ENCODE data around the gene TMCC2.

TMCC2 gene

GRCh38 chr1:205241366-205242030 lies 13.8 kb downstream of the TMCC2 start:
- no peak for DNase-seq

DNA sequence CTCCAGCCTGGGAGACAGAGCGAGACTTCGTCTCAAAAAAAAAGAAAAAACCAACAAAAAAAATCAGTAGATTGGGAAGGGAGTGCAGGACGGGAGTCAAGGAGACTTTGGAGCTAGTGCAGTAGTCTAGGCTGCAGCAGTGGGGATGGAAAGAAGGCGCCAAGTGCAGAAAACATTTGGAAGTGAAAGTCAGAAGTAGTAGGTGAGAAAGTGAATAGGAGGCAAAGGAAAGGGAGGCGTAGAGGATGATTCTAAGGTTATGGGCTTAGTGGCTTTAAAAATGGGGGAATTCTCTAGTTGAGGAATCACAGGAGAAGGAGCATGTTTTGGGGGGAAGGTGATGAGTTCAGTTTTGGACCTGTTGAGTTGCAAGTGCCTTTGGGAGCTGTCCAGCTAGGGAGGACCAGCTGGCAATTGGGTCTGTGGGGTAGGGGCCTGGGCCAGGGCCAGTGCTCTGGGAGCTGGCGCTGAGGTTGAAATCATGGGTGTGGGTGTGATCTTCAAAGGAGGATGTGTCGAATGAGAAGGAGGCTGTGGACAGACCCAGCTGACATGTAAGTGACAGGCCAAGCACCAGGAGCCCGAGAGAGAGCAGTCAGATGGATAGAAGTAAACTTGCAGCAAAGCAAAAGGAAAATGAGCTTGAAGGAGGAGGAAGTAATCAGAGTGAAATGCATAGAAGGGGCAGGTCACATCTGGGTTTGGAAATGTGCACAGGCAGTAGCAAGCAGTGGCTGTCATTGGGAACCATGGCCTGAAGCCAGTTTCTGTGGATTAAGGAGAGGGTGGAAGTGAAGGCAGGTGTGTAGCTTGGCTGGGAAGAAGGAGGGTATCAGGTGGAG lies 15.8 kb downstream of the TMCC2 start:
- no peak for DNase-seq

DNA sequence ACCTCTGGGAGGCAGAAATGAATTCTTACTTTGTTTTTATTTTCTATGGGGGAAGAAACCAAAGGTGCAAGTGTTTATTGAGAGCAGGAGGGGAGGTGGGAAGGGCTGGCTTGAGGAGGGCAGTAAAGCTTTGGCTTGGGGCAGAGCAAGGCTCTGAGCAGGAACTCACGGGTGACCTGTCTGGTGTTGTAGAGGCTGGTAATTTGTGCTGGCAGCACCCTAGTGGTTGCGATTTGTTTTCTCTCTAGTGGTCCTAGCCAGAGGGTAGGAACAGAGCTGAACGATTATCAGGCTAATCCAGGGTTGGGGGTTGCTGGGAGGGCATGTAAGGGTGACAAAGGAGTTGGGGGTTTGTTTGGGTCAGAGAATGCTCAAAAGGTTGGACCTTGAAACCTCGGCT lies 16.6 kb downstream of the TMCC2 start:
- peak; percentile 83 for DNase-seq

DNA sequence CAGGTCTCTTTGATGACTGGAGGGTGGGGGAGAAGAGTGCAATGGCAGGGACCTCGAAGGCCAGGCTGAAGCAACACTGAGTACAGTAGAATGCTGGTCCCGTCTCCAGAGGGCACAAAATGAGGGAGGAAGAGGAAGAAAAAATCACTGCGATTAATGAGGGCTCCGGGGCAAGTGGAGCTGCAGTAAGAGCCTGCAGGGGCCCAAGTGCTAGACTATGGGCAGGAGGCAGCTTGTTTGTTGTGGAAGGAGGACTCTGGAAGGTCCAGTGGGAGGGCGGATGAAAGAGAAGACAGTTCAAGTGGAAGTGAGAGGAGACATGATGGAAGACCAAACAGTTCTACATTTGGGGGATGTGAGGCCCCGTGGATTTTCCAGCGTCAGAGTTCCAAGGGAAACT lies 17.4 kb downstream of the TMCC2 start:
- DNase-seq, result no peak

GRCh38 chr1:205246351-205247119 lies 18.8 kb downstream of the TMCC2 start:
- DNase-seq, result no peak

- peak; percentile 56 for DNase-seq
Measured at GRCh38 chr1:205247130-205247921, 19.6 kb downstream of the TMCC2 start.

DNA sequence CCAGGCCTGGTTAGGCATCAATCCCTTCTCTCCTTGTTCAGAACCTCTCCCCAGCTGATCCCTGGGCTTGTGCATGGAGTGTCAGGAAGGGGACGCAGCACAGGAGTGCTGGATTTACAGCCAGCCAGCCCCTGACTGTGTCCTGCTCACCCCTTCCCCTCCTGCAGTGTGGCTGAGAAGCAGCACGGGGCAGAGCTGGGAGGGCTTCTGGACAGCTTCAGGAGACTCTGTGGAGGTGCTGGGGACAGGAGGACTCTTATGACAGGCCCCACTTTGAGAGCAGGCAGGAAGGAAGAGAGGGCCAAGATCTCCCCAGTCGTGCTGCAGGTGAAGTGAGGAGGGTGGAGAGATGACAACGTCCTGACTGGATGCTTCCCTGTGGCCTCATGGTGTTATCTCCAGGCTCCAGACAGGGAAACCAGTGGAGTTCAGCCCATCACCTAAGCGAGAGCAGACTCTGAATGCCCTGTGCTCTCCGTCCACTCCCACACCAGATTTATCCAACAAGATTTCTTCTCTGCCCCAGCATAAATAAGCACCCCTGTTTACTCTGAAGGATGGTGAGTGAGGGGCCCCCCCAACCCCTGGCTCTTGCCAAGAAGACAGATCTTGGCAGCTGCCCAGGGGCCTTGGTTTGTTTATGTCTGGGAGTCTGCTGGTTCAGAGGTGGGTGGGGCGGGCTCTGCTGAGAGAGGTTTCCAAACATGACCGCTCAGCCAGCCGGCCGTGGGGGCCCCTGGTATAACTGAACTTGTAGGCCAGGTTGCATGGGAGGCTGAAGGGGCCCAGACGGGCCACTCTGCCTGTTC lies 21.3 kb downstream of the TMCC2 start:
- DNase-seq, result no peak

- DNase-seq, result no peak
Measured at GRCh38 chr1:205249651-205250050, 21.9 kb downstream of the TMCC2 start.

DNA sequence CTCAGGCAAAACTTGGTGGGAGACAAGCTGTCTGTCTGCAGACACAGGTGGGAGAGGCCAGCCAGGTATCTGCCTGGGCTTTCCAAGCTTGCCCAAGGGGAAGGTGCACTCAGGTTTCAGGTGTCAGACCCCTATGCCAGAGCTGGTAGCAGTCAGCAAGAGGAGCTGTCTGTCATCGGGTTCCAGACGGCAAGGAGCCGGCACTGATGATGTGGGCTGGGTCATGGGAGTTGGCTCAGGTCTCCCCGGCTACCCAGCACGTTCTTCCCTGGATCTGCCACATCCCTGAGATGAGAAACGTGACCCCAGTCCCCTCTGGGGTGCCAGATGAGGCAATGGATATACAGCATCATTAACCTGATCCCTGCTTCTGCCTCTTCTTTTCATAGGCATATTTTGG lies 23.0 kb downstream of the TMCC2 start:
- no peak for DNase-seq

DNA sequence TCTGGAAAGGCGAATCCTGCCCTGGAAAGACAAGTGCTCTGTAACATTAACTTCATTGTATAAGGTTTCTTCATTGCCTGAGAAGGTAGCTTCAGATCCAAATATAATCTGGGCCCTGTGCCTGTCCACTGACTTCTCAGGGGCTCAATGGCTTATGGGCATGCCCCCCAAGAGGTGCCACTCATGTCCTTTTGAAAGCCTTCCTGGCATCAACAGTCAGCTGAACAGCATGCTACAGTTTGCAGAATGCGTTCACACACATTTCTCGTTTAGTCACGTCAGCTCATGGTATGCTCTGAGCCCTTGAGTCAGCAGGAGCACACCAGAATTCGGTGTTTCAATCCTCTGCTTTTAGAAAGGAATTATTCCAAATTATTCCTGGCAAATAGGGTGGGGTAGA lies 23.8 kb downstream of the TMCC2 start:
- no peak for DNase-seq

GRCh38 chr1:205255941-205256780 lies 28.4 kb downstream of the TMCC2 start:
- DNase-seq, result peak; percentile 86

- DNase-seq, result no peak
Measured at GRCh38 chr1:205256951-205257625, 29.3 kb downstream of the TMCC2 start.

GRCh38 chr1:205257735-205258134 lies 30.0 kb downstream of the TMCC2 start:
- no peak for DNase-seq

- DNase-seq, result no peak
Measured at GRCh38 chr1:205258261-205258691, 30.5 kb downstream of the TMCC2 start.

- no peak for DNase-seq
Measured at GRCh38 chr1:205258719-205259118, 31.0 kb downstream of the TMCC2 start.

GRCh38 chr1:205259324-205259832 lies 31.6 kb downstream of the TMCC2 start:
- DNase-seq, result no peak

- DNase-seq, result no peak
Measured at GRCh38 chr1:205259998-205260397, 32.3 kb downstream of the TMCC2 start.

DNA sequence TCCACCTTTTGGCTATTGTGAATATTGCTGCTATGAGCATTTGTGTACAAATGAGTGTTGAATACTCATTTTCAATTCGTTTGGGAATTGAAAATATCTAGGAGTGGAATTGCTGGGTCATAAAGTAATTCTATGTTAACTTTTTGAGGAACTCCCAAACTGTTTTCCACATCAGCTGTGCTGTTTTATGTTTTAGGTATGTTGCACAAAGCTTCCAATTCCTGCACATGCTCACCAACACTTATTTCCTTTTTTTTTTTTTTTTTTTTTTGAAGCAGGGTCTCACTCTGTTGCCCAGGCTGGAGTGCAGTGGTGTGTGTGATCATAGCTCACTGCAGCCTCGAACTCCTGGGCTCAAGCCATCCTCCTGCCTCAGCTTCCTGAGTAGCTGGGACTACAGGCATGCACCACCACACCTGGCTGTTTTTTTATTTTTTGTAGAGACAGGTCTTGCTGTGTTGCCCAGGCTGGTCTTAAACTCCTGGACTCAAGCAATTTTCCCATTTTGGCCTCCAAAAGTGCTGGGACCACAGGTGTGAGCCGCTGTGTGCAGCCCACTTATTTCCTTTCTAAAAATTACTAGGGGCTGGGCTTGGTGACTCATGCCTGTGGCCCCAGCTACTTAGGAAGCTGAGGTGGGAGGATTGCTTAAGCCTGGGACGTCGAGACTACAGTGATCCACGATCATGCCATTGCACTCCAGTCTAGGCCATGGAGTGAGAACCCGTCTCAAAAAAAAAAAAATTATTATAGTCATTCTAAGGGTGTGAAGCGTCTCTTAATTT lies 33.4 kb downstream of the TMCC2 start:
- DNase-seq, result no peak

All from retina (tissue), 1 donor.